OCI-LY7 (cell line): Measurements from ENCODE around the gene KIF4B.

Experiments
- EZH2phosphoT487 ChIP-seq: fragments of 200-600 bp; sonication (generic); IDR thresholded peaks from 2 replicates; pipeline ENCODE4 v1.6.1; 2018; ENCODE audit warnings: low read depth, borderline replicate concordance, mild to moderate bottlenecking, mixed run types, antibody characterized with exemption, low read length, moderate library complexity, mixed read lengths
- TF ChIP-seq, protein P1 (sequence below): fragments of 200-600 bp; sonication (generic); conservative IDR thresholded peaks from 2 replicates; pipeline ENCODE4 v1.5.1; 2014; ENCODE audit warnings: mild to moderate bottlenecking, antibody characterized with exemption, low read length, moderate library complexity, mixed read lengths

DNA sequence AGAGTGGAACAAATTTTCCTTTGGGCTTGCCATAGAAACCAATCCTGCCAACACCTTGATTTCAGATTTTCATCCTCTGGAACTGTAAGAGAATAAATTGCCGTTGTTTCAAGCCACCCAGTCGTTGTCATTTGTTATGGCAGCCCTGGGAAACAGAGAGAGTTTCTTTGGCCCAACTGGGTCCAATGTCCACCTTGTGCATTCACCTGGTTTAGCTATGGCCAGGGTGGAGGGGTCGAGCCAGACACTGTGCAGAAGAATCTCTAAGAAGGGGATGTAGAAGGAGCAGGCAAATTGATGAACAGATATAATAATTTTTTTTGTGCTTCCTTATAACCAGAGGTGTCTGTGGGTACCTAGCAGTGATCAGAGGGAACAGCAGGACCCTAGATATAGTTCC is 9.8 kb downstream of the KIF4B start:
- no peak for TF ChIP-seq EZH2phosphoT487
- TF ChIP-seq, protein P1, sequence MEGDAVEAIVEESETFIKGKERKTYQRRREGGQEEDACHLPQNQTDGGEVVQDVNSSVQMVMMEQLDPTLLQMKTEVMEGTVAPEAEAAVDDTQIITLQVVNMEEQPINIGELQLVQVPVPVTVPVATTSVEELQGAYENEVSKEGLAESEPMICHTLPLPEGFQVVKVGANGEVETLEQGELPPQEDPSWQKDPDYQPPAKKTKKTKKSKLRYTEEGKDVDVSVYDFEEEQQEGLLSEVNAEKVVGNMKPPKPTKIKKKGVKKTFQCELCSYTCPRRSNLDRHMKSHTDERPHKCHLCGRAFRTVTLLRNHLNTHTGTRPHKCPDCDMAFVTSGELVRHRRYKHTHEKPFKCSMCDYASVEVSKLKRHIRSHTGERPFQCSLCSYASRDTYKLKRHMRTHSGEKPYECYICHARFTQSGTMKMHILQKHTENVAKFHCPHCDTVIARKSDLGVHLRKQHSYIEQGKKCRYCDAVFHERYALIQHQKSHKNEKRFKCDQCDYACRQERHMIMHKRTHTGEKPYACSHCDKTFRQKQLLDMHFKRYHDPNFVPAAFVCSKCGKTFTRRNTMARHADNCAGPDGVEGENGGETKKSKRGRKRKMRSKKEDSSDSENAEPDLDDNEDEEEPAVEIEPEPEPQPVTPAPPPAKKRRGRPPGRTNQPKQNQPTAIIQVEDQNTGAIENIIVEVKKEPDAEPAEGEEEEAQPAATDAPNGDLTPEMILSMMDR = no peak
